A673 (cell line): ENCODE measurements around the gene RRH.

Source experiments
- CTCF ChIP-seq: fragments of 300-800, 200-600 bp; sonication (generic); conservative IDR thresholded peaks from 2 replicates; pipeline ENCODE4 v1.5.1; 2017; ENCODE audit warnings: low read depth, mild to moderate bottlenecking, antibody characterized with exemption, low read length, moderate library complexity, mixed read lengths
- EZH2 ChIP-seq: fragments of 200-600 bp; sonication (generic); IDR thresholded peaks from 2 replicates; pipeline ENCODE4 v1.6.1; 2017; ENCODE audit warnings: borderline replicate concordance, low read depth, mild to moderate bottlenecking, mixed read lengths, antibody characterized with exemption, low read length; ENCODE audit not compliant: poor library complexity, severe bottlenecking

- TF ChIP-seq CTCF (no peak), EZH2 (no peak)
Observed at GRCh38 chr4:109820563-109820962, 7.2 kb upstream of the RRH start.
